ENCODE measurements around the gene SYNDIG1.

SYNDIG1 gene

DNA sequence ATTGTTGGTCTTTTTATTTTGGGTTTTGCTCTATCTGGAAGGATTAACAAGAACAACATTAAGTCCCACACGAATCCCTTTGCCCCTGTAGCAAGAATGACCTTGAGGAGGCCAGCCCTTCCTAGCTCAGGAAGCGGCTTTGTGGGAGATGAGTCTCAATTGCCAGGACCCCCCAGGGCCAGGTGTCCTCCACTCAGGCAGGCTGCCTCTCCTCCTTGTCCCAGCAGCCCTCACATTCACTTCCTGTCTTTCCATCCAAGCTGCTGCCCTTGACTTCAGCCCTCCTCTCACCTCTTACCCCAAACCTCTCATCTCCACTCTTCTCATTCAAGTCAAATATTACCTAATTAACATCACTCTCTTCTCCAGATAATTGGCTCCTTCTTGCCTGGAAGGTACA, 22.6 kb upstream of the SYNDIG1 start:
- H3K4me3 ChIP-seq (ENCODE audit: low read depth, low read length): no peak overlapping the region
- TF ChIP-seq, protein P1, sequence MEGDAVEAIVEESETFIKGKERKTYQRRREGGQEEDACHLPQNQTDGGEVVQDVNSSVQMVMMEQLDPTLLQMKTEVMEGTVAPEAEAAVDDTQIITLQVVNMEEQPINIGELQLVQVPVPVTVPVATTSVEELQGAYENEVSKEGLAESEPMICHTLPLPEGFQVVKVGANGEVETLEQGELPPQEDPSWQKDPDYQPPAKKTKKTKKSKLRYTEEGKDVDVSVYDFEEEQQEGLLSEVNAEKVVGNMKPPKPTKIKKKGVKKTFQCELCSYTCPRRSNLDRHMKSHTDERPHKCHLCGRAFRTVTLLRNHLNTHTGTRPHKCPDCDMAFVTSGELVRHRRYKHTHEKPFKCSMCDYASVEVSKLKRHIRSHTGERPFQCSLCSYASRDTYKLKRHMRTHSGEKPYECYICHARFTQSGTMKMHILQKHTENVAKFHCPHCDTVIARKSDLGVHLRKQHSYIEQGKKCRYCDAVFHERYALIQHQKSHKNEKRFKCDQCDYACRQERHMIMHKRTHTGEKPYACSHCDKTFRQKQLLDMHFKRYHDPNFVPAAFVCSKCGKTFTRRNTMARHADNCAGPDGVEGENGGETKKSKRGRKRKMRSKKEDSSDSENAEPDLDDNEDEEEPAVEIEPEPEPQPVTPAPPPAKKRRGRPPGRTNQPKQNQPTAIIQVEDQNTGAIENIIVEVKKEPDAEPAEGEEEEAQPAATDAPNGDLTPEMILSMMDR (IDR thresholded peaks at IDR 0.05; ENCODE audit: low read depth, low read length, missing control alignments): no peak
- in situ Hi-C loops (cut with HindIII; ENCODE audit: low sequenced_read_pairs): no loop called here
- no peak for DNase-seq (ENCODE audit: low read depth)

DNA sequence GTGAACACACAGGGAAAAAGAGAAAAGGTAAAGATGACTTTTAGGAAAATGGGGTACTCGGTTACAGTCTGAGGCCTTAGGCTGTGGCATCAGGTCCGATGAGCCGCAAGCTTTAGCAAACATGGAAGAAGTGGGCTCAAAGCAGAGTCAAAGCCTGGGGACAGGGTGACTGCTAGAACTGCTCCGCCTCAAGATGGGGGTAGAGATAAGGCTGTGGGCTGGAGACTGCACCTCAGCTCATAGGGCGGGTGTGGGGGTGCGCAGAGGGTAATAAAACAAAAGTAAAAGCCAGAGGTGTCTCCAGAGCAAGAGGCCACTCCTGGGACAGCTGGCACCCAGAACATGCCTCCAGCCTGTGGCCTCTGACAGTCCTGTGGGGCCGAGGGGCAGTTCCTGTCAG, 21.3 kb upstream of the SYNDIG1 start:
- H3K4me3 ChIP-seq (ENCODE audit: low read depth, low read length): no peak overlapping the region
- TF ChIP-seq, protein P1 (IDR thresholded peaks at IDR 0.05; ENCODE audit: low read depth, low read length, missing control alignments): no peak
- in situ Hi-C loops (cut with HindIII; ENCODE audit: low sequenced_read_pairs): no loop called here
- DNase-seq (ENCODE audit: low read depth): no peak

DNA sequence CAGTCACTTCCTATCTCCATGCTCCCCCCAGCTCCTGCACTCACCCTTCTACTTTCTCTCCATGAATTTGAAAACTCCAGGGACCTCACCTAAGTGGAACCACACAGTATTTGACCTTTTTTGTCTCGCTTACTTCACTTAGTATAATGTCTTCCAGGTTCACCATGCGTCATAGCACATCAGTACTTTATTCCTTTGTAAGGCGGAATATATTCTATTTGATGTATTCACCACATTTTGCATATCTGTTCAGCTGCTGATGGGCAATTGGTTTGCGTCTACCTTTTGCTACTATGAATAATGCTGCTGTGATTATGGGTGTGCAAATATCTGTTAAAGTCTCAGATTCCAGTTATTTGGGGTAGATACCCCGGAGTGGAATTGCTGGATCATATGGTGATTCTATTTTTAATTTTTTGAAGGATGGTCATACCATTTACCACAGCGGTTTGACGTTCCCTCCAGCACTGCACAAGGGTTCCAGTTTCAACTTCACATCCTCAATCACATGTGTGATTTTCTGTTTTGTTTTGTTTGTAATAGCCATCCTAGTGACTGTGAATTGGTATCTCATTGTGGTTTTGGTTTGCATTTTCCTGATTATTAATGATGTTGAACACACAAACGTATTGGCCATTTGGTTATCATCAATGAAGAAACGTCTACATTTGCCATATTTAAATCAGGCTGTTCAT, 20.3 kb upstream of the SYNDIG1 start:
- in situ Hi-C loops (cut with HindIII; ENCODE audit: low sequenced_read_pairs): no loop called here
- no peak overlapping the region for H3K4me3 ChIP-seq (ENCODE audit: low read depth, low read length)
- DNase-seq (ENCODE audit: low read depth): no peak
- TF ChIP-seq, protein P1 (IDR thresholded peaks at IDR 0.05; ENCODE audit: low read depth, low read length, missing control alignments): no peak

DNA sequence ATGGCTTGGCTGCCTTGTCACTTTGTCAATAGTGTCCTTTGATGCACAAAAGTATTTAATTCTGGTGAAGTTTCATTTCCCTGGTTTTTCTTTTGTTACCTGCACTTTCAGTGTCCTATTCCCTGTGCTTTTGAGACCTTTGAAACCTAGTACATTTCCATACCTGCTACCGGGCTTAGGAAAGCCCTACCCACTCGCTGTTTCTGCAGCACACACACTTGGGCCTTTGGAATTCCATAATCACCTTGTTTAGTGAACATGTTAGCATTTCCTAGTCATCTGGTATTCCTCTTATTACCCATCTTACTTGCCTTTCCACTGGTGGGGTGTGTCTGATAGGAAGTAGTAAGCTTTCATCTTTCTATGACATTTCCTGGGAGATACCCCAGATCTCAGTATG, 19.3 kb upstream of the SYNDIG1 start:
- TF ChIP-seq, protein P1 (IDR thresholded peaks at IDR 0.05; ENCODE audit: low read depth, low read length, missing control alignments): no peak
- no peak for DNase-seq (ENCODE audit: low read depth)
- in situ Hi-C loops (cut with HindIII; ENCODE audit: low sequenced_read_pairs): no loop called here
- no peak overlapping the region for H3K4me3 ChIP-seq (ENCODE audit: low read depth, low read length)

DNA sequence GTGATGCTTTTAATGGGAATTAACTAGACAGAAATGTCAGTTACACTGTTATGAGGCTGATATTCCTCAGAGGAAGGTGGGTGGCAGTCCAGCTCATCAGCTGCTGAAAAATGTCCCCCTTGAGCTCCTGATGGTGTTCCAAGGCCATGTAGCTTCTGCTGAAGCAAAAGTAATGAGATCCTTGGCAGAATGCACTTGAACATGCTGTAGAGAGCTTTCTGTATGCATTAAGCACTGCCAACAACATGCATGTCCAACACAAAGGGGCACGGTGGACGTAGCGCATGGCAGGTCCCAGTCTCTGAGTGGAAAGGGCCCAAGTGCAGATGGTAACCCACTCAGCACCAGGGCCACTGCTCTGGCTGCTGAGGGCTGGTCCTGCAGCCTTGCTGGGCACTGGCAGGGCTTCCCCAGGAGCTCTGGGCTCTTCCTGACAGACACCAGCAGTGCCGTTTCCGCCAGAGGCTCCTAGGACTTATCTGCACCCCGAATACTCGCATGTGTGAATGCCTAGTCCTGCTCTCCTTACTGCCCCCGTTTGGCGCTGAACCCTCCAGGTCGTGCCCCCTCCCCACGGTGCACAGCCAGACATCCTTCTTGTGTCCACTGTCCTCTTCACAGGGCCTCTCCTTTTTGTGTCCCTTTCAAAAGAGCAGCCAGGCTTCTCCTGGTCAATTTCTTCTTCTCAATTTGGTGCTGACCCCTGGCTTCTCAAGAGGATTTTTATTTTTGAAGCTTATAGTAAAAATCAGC, 18.6 kb upstream of the SYNDIG1 start:
- in situ Hi-C loops (cut with HindIII; ENCODE audit: low sequenced_read_pairs): no loop called here
- TF ChIP-seq, protein P1 (IDR thresholded peaks at IDR 0.05; ENCODE audit: low read depth, low read length, missing control alignments): no peak
- no peak for DNase-seq (ENCODE audit: low read depth)
- no peak overlapping the region for H3K4me3 ChIP-seq (ENCODE audit: low read depth, low read length)

DNA sequence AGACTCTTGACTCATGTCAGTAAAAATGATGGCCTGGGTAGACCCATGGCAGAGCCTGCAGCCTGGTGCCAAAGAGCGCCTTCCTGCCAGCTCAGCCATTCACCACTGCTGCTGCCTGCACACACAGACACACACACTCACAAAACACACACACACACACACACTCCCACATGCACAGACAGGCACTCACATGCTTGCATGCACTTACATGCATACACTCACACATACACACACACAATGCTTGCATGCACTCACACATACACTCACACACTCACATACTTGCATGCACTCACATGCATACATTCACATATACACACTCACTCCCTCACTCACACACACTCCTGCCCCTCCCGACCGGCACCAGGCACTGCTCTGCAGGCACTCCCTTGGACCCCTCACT, 18.0 kb upstream of the SYNDIG1 start:
- DNase-seq (ENCODE audit: low read depth): no peak
- in situ Hi-C loops (cut with HindIII; ENCODE audit: low sequenced_read_pairs): no loop called here
- no peak overlapping the region for H3K4me3 ChIP-seq (ENCODE audit: low read depth, low read length)
- TF ChIP-seq, protein P1 (IDR thresholded peaks at IDR 0.05; ENCODE audit: low read depth, low read length, missing control alignments): no peak

Measured in astrocyte of the cerebellum (primary cell).